Breast epithelium (tissue), 4 donors: ENCODE measurements around the gene RALGAPA1. TPM values are rescaled to one million over a fixed set of nuclear protein-coding genes. Genes with fewer than 3 reads are reported as not detected.
"Not testable (repeated sequence)": the region's sequence is repeated elsewhere in the genome, so short reads cannot be mapped to it uniquely, and the experiment has no call there.

Source experiments
- DNase-seq, 2 donors: peaks; one replicate each; pipeline ENCODE4 v3.0.0-alpha.2; 2019; ENCODE audit warnings: low spot score in 2 of 2
- H3K27ac ChIP-seq, 2 donors: fragments of 200-600 bp; sonication (generic) in 1 of 2; one replicate each; pipeline ENCODE4 v1.5.1; 2016 to 2019; ENCODE audit warnings: mild to moderate bottlenecking in 1 of 2
- H3K27me3 ChIP-seq, 2 donors: fragments of 200-600 bp; sonication (generic) in 1 of 2; one replicate each; pipeline versions ENCODE4 v1.5.1 to v1.6.0; 2017 to 2019; ENCODE audit warnings: control low read depth in 1 of 2, mild to moderate bottlenecking in 1 of 2
- H3K36me3 ChIP-seq: fragments of 200-600 bp; one replicate; pipeline ENCODE4 v1.5.1; 2019
- H3K4me1 ChIP-seq, 2 donors: fragments of 200-600 bp; sonication (generic); one replicate each; pipeline ENCODE4 v1.5.1; 2016 to 2019; ENCODE audit warnings: control low read depth in 1 of 2
- H3K4me3 ChIP-seq, 3 donors: fragments of 200-600 bp; sonication (generic); 1 replicate in 2 of 3; 2 replicates in 1 of 3; pipeline ENCODE4 v1.5.1; 2016 to 2019; ENCODE audit warnings: mild to moderate bottlenecking in 3 of 3, moderate library complexity in 2 of 3
- H3K9me3 ChIP-seq, 2 donors: fragments of 200-600 bp; sonication (generic) in 1 of 2; one replicate each; pipeline ENCODE4 v1.5.1; 2016 to 2019; ENCODE audit warnings: control low read depth in 1 of 2
- CTCF ChIP-seq, 3 donors: fragments of 450-650 bp; IDR thresholded peaks; one replicate each; pipeline ENCODE4 v1.5.1; 2016 to 2017; ENCODE audit warnings: antibody characterized with exemption in 3 of 3, mild to moderate bottlenecking in 3 of 3, moderate library complexity in 3 of 3
- POLR2A ChIP-seq: fragments of 450-650 bp; IDR thresholded peaks from one replicate; pipeline ENCODE4 v1.6.1; 2016; ENCODE audit warnings: antibody characterized with exemption, mild to moderate bottlenecking, moderate library complexity
- POLR2AphosphoS5 ChIP-seq, 3 donors: sonication (generic); formaldehyde crosslinking; IDR thresholded peaks; one replicate each; pipeline ENCODE4 v1.6.1; 2017; ENCODE audit warnings: antibody characterized with exemption in 3 of 3
- intact Hi-C: fragments of 100-400 bp; cut with DNase I; formaldehyde crosslinking; loops from one replicate; pipeline ENCODE4 v1.15.1; 2023; ENCODE audit warnings: low total_unique reads
- total RNA-seq, 3 donors: library from RNA; depleted of rRNA; stranded (reverse); fragments of >200 nt; gene quantifications; one replicate each; pipeline ENCODE4 v1.1.0, GENCODE V29; 2016

Gene RALGAPA1
- total RNA-seq = 100 to 1,000 TPM in 2 of 3 donors, 10 to 100 TPM in 1; 52.2 to 136 (median 103) TPM

- H3K36me3 ChIP-seq, H3K9me3 ChIP-seq, H3K27me3 ChIP-seq, intact Hi-C loops, H3K4me1 ChIP-seq: not testable (repeated sequence)
- Histone ChIP-seq H3K27ac (peak within 1 kb of the TSS; percentile 92 to 94), H3K4me3 (peak within 1 kb of the TSS; percentile 68 to 78 (median 78))
- peak; percentile 89 to 93 for DNase-seq
- peak; percentile 62 to 87 (median 64) for TF ChIP-seq POLR2AphosphoS5 (IDR thresholded peaks at IDR 0.05)
- peak; percentile 64 for TF ChIP-seq POLR2A
- peak; percentile 17 to 63 (median 49) for TF ChIP-seq CTCF (IDR thresholded peaks at IDR 0.05)
Measured at GRCh38 chr14:35808638-35809563, at the start of gene RALGAPA1. Gene RALGAPA1, minus strand, starts transcription at chr14:35809295. Its CDS starts 460 bp downstream, at chr14:35808835.

- no peak for TF ChIP-seq CTCF (IDR thresholded peaks at IDR 0.05)
- no peak for TF ChIP-seq POLR2A
- no peak for TF ChIP-seq POLR2AphosphoS5 (IDR thresholded peaks at IDR 0.05)
- DNase-seq = no peak
- no peaks in the 10 kb centered on the region for H3K9me3 ChIP-seq
Measured at GRCh38 chr14:35858521-35859209, 49.6 kb upstream of the RALGAPA1 start.

GRCh38 chr14:35855876-35856481 lies 46.9 kb upstream of the RALGAPA1 start:
- TF ChIP-seq POLR2A = no peak
- no peak for TF ChIP-seq POLR2AphosphoS5 (IDR thresholded peaks at IDR 0.05)
- no peak for TF ChIP-seq CTCF (IDR thresholded peaks at IDR 0.05)
- no peak for DNase-seq
- Histone ChIP-seq H3K27ac (no peak overlapping the region), H3K9me3 (no peaks in the 10 kb centered on the region), H3K4me1 (no peaks in the 10 kb centered on the region), H3K4me3 (no peak overlapping the region), H3K36me3 (no peaks in the 10 kb centered on the region), H3K27me3 (no peaks in the 10 kb centered on the region)
- intact Hi-C loops = no loop called here

More at GRCh38 chr14:35858521-35859209, 49.6 kb upstream of the RALGAPA1 start:
- Histone ChIP-seq H3K27ac (no peak overlapping the region), H3K36me3 (no peaks in the 10 kb centered on the region), H3K4me1 (no peaks in the 10 kb centered on the region), H3K4me3 (no peak overlapping the region), H3K27me3 (no peaks in the 10 kb centered on the region)
- intact Hi-C loops = no loop called here

GRCh38 chr14:35854696-35855270 lies 45.7 kb upstream of the RALGAPA1 start:
- intact Hi-C loops = no loop called here
- TF ChIP-seq POLR2A = no peak
- TF ChIP-seq POLR2AphosphoS5 (IDR thresholded peaks at IDR 0.05) = no peak
- no peak for TF ChIP-seq CTCF (IDR thresholded peaks at IDR 0.05)

More at GRCh38 chr14:35854696-35855270, 45.7 kb upstream of the RALGAPA1 start:
- H3K9me3 ChIP-seq = no peaks in the 10 kb centered on the region
- H3K27ac ChIP-seq = no peak overlapping the region
- DNase-seq = no peak
- H3K36me3 ChIP-seq = no peaks in the 10 kb centered on the region
- no peaks in the 10 kb centered on the region for H3K27me3 ChIP-seq
- no peak overlapping the region for H3K4me3 ChIP-seq
- no peaks in the 10 kb centered on the region for H3K4me1 ChIP-seq
